A673 (cell line): Measurements from ENCODE around the gene ZFP36L2. TPM values are rescaled to one million over a fixed set of nuclear protein-coding genes. Genes with fewer than 3 reads are reported as not detected.

ENCODE experiments used
- BruUV-seq: library from RNA; stranded (reverse); fragments of 400-500 nt; replicated peaks from 2 replicates; lab custom pipeline; 2021; lab: Mats Ljungman, UMichigan
- CTCF ChIA-PET: fragments of 300-600 bp; sonication (Branson Sonifier 250); formaldehyde crosslinking; loops from one replicate; lab custom pipeline; 2022; ENCODE audit warnings: antibody characterized with exemption; lab: Charles Lee
- POLR2A ChIA-PET: fragments of 300-600 bp; sonication (Branson Sonifier 250); formaldehyde crosslinking; loops from one replicate; lab custom pipeline; 2022; ENCODE audit warnings: antibody characterized with exemption; ENCODE audit not compliant: low non-redundant PET; lab: Charles Lee
- DNase-seq: peaks from one replicate; pipeline ENCODE4 v3.0.0-alpha.2; 2015; ENCODE audit warnings: low spot score
- H3K27ac ChIP-seq: fragments of 200-600 bp; sonication (generic); 2 replicates; pipeline ENCODE4 v1.5.1; 2016; ENCODE audit warnings: mixed run types, low read depth, mild to moderate bottlenecking, mixed read lengths, antibody characterized with exemption, low read length; ENCODE audit not compliant: poor library complexity, severe bottlenecking
- H3K27me3 ChIP-seq: fragments of 200-600 bp; sonication (generic); replicated peaks from 2 replicates; pipeline ENCODE4 v1.6.1; 2017; ENCODE audit warnings: mixed run types, low read depth, mild to moderate bottlenecking, mixed read lengths, antibody characterized with exemption, low read length; ENCODE audit not compliant: insufficient read depth, poor library complexity
- H3K36me3 ChIP-seq: fragments of 200-600 bp; sonication (generic); 2 replicates; pipeline ENCODE4 v1.6.1; 2016; ENCODE audit warnings: mixed run types, mild to moderate bottlenecking, mixed read lengths, antibody characterized with exemption, low read length; ENCODE audit not compliant: insufficient read depth, poor library complexity, severe bottlenecking
- H3K4me1 ChIP-seq: fragments of 200-600 bp; sonication (generic); 2 replicates; pipeline ENCODE4 v1.6.1; 2017; ENCODE audit warnings: mixed run types, mild to moderate bottlenecking, mixed read lengths, antibody characterized with exemption, low read length; ENCODE audit not compliant: insufficient read depth, poor library complexity, severe bottlenecking
- H3K4me3 ChIP-seq: fragments of 200-600 bp; sonication (generic); 2 replicates; pipeline ENCODE4 v1.5.1; 2016; ENCODE audit warnings: low read depth, mixed run types, mild to moderate bottlenecking, mixed read lengths, low read length; ENCODE audit not compliant: poor library complexity, severe bottlenecking
- H3K9me3 ChIP-seq: fragments of 200-600 bp; sonication (generic); 2 replicates; pipeline ENCODE4 v1.6.1; 2016; ENCODE audit warnings: mixed run types, low read depth, mild to moderate bottlenecking, mixed read lengths, antibody characterized with exemption, low read length; ENCODE audit not compliant: poor library complexity, severe bottlenecking
- CTCF ChIP-seq: fragments of 300-800, 200-600 bp; sonication (generic); conservative IDR thresholded peaks from 2 replicates; pipeline ENCODE4 v1.5.1; 2017; ENCODE audit warnings: low read depth, mild to moderate bottlenecking, antibody characterized with exemption, low read length, moderate library complexity, mixed read lengths
- EZH2 ChIP-seq: fragments of 200-600 bp; sonication (generic); IDR thresholded peaks from 2 replicates; pipeline ENCODE4 v1.6.1; 2017; ENCODE audit warnings: borderline replicate concordance, low read depth, mild to moderate bottlenecking, mixed read lengths, antibody characterized with exemption, low read length; ENCODE audit not compliant: poor library complexity, severe bottlenecking
- intact Hi-C: fragments of 100-400 bp; cut with micrococcal nuclease; formaldehyde crosslinking; loops from one replicate; pipeline ENCODE4 v1.10.0; 2022; ENCODE audit not compliant: unreplicated experiment
- total RNA-seq: library from RNA; stranded (reverse); gene quantifications from 2 replicates; pipeline ENCODE4 v1.2.3, GENCODE V29; 2021

Gene ZFP36L2
- total RNA-seq, 1 experiment from 2014 or later, result 23.4 TPM

- Histone ChIP-seq H3K27me3 (no peaks in the 10 kb centered on the region), H3K36me3 (no peaks in the 10 kb centered on the region), H3K27ac (no peak overlapping the region), H3K4me3 (no peak overlapping the region), H3K4me1 (no peaks in the 10 kb centered on the region), H3K9me3 (no peaks in the 10 kb centered on the region)
- no TSS peak for BruUV-seq
- intact Hi-C loops, result no loop called here
- ChIA-PET CTCF (no interaction called here), POLR2A (no interaction called here)
- no peak for DNase-seq
- TF ChIP-seq EZH2 (no peak), CTCF (no peak)
These were observed 33.1 kb upstream of the ZFP36L2 start for GRCh38 chr2:43259512-43259911.

- ChIA-PET POLR2A (no interaction called here), CTCF (no interaction called here)
- Histone ChIP-seq H3K27ac (no peak overlapping the region), H3K27me3 (no peaks in the 10 kb centered on the region), H3K36me3 (no peaks in the 10 kb centered on the region), H3K4me1 (no peaks in the 10 kb centered on the region), H3K9me3 (no peaks in the 10 kb centered on the region), H3K4me3 (no peak overlapping the region)
- intact Hi-C loops, result no loop called here
- no peak for DNase-seq
- TF ChIP-seq EZH2 (no peak), CTCF (no peak)
- BruUV-seq, result no TSS peak
These were observed 32.2 kb upstream of the ZFP36L2 start for GRCh38 chr2:43258547-43259156.

GRCh38 chr2:43255296-43255910 lies 29.0 kb upstream of the ZFP36L2 start:
- no TSS peak for BruUV-seq
- intact Hi-C loops, result no loop called here
- H3K36me3 ChIP-seq, result no peaks in the 10 kb centered on the region
- TF ChIP-seq CTCF, result no peak
- no peak for TF ChIP-seq EZH2
- ChIA-PET POLR2A (no interaction called here), CTCF (no interaction called here)
- no peak overlapping the region for H3K4me3 ChIP-seq
- no peak overlapping the region for H3K27ac ChIP-seq
- DNase-seq, result peak; percentile 39
- no peaks in the 10 kb centered on the region for H3K4me1 ChIP-seq
- H3K27me3 ChIP-seq, result no peaks in the 10 kb centered on the region
- H3K9me3 ChIP-seq, result no peaks in the 10 kb centered on the region
